OCI-LY3 (cell line): ENCODE measurements around the gene ATXN3L.

ENCODE experiments used
- H2AFZ ChIP-seq: fragments of 200-600, 300-600 bp; shearing (Covaris generic); 2 replicates; pipeline ENCODE4 v1.6.0; 2014; ENCODE audit warnings: antibody characterized with exemption, low read depth, low read length
- H3K27ac ChIP-seq: fragments of 200-600, 300-600 bp; sonication (generic); 2 replicates; pipeline ENCODE4 v1.5.1; 2014; ENCODE audit warnings: mild to moderate bottlenecking, low read length, moderate library complexity, mixed read lengths
- H3K27me3 ChIP-seq: fragments of 200-600, 300-600 bp; sonication (generic); 2 replicates; pipeline ENCODE4 v1.6.1; 2014; ENCODE audit warnings: low read depth, low read length, mixed read lengths
- H3K36me3 ChIP-seq: fragments of 200-600, 300-600 bp; sonication (generic); replicated peaks from 2 replicates; pipeline ENCODE3; 2014; ENCODE audit warnings: low read depth, low read length, mixed read lengths
- H3K4me1 ChIP-seq: fragments of 300-600, 200-600 bp; sonication (generic); 2 replicates; pipeline ENCODE4 v1.6.1; 2014; ENCODE audit warnings: low read length, mixed read lengths
- H3K4me2 ChIP-seq: fragments of 200-600, 300-600 bp; sonication (generic); 2 replicates; pipeline ENCODE4 v1.6.1; 2014; ENCODE audit warnings: low read length, mixed read lengths
- H3K4me3 ChIP-seq: fragments of 300-600, 200-600 bp; sonication (generic); 2 replicates; pipeline ENCODE4 v1.5.1; 2014; ENCODE audit warnings: antibody characterized with exemption, mild to moderate bottlenecking, low read length, moderate library complexity
- H3K79me2 ChIP-seq: fragments of 300-600, 200-600 bp; shearing (Covaris generic); 2 replicates; pipeline ENCODE4 v1.6.1; 2014; ENCODE audit warnings: mild to moderate bottlenecking, low read length, mixed read lengths
- H3K9ac ChIP-seq: fragments of 300-600, 200-600 bp; shearing (Covaris generic); 2 replicates; pipeline ENCODE4 v1.6.0; 2014; ENCODE audit warnings: mild to moderate bottlenecking, low read length, moderate library complexity
- H3K9me3 ChIP-seq: fragments of 200-600, 300-600 bp; shearing (Covaris generic); 2 replicates; pipeline ENCODE4 v1.6.1; 2014; ENCODE audit warnings: low read length, mixed read lengths; ENCODE audit not compliant: insufficient read depth
- H4K20me1 ChIP-seq: fragments of 200-600, 300-600 bp; sonication (generic); 2 replicates; pipeline ENCODE4 v1.6.1; 2016; ENCODE audit warnings: low read length, mixed read lengths; ENCODE audit not compliant: insufficient read depth
- EZH2phosphoT487 ChIP-seq: fragments of 200-600 bp; shearing (Covaris generic); IDR thresholded peaks from 2 replicates; pipeline ENCODE4 v1.6.1; 2018; ENCODE audit warnings: antibody characterized with exemption, mixed run types, low read depth
- TF ChIP-seq, protein P1 (sequence below): fragments of 200-600, 300-600 bp; sonication (generic); IDR thresholded peaks from 2 replicates; pipeline ENCODE4 v1.5.1; 2014; ENCODE audit warnings: antibody characterized with exemption, low read length, low read depth

Gene ATXN3L

DNA sequence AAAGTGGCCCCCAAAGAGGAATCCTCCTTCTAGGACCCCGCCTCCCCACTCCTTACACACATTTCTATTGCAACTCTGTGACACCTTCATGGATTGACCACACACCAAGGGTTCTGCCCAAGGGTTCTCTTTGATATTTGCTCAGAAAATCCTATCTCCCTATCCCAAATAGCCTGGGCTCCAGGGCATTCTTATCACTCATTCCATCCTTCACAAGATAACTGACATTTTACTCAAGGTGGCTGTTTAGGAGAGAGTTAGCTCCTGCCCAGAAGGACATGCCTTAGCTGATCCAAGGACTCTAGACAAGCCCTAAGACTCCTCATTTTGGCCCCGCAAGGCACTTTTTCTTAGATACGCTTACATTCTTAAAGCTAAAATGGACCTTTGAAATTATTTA is 47.4 kb downstream of the ATXN3L start:
- no peak overlapping the region for H3K27ac ChIP-seq
- TF ChIP-seq EZH2phosphoT487 = no peak
- TF ChIP-seq, protein P1, sequence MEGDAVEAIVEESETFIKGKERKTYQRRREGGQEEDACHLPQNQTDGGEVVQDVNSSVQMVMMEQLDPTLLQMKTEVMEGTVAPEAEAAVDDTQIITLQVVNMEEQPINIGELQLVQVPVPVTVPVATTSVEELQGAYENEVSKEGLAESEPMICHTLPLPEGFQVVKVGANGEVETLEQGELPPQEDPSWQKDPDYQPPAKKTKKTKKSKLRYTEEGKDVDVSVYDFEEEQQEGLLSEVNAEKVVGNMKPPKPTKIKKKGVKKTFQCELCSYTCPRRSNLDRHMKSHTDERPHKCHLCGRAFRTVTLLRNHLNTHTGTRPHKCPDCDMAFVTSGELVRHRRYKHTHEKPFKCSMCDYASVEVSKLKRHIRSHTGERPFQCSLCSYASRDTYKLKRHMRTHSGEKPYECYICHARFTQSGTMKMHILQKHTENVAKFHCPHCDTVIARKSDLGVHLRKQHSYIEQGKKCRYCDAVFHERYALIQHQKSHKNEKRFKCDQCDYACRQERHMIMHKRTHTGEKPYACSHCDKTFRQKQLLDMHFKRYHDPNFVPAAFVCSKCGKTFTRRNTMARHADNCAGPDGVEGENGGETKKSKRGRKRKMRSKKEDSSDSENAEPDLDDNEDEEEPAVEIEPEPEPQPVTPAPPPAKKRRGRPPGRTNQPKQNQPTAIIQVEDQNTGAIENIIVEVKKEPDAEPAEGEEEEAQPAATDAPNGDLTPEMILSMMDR = no peak

DNA sequence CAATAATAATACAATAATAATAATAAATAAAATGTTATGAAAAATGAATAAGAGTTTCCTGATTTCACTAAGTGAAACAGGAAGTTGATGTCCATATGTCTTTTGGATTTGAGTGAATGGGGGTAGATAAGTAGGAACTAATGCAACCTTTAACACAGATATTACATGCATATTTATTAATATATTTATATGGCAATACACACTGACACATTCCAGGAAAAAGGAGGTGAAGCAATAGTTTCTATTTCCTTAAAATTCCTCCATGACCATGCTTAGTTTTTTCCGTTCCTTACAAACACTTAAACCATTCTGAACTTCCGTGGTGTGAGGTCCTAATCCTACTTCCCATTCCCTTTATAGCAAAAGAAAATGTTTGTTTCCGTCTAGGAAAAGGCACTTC is 48.3 kb downstream of the ATXN3L start:
- H3K4me3 ChIP-seq = no peak overlapping the region
- H3K79me2 ChIP-seq = no peaks in the 10 kb centered on the region
- no peak overlapping the region for H3K9ac ChIP-seq
- 0 out of 2 replicates have a peak, but pooled peaks cover 3% of the 10 kb centered on the region for H3K4me1 ChIP-seq
- no peaks in the 10 kb centered on the region for H3K9me3 ChIP-seq
- no peaks in the 10 kb centered on the region for H4K20me1 ChIP-seq
- H3K27me3 ChIP-seq = no peaks in the 10 kb centered on the region
- no peak overlapping the region for H3K27ac ChIP-seq
- no peak for TF ChIP-seq EZH2phosphoT487
- TF ChIP-seq, protein P1 = no peak
- no peak overlapping the region for H2AFZ ChIP-seq
- no peaks in the 10 kb centered on the region for H3K36me3 ChIP-seq
- no peak overlapping the region for H3K4me2 ChIP-seq

More for the DNA sequence above, 47.4 kb downstream of the ATXN3L start:
- Histone ChIP-seq H3K4me3 (no peak overlapping the region), H3K4me1 (0 out of 2 replicates have a peak, but pooled peaks cover 3% of the 10 kb centered on the region), H3K79me2 (no peaks in the 10 kb centered on the region), H3K4me2 (no peak overlapping the region), H3K9me3 (no peaks in the 10 kb centered on the region), H3K27me3 (no peaks in the 10 kb centered on the region), H2AFZ (no peak overlapping the region), H3K9ac (no peak overlapping the region), H3K36me3 (no peaks in the 10 kb centered on the region), H4K20me1 (no peaks in the 10 kb centered on the region)

DNA sequence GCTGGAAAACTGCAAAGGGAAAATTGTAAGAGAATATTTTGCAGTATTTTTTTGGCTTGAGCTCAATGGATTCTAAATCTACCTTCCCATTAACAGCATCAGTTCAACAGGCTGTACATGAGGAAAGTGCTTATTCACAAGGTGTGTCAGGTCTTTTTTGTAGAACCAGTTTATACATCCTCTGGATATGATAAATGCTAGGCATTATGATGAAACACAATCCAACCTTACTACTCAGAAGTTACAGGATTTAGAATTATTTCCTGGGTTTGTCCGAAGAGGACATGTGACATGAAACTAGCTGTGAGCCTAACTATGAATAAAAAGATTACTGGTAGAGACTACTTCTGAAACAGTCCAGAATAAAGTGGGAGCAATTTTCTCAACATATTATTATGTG is 49.5 kb downstream of the ATXN3L start:
- H3K79me2 ChIP-seq = no peaks in the 10 kb centered on the region
- H3K36me3 ChIP-seq = no peaks in the 10 kb centered on the region
- no peak overlapping the region for H3K9ac ChIP-seq
- H3K4me1 ChIP-seq = 0 out of 2 replicates have a peak, but pooled peaks cover 3% of the 10 kb centered on the region
- H3K9me3 ChIP-seq = no peaks in the 10 kb centered on the region
- no peak overlapping the region for H3K27ac ChIP-seq
- no peaks in the 10 kb centered on the region for H4K20me1 ChIP-seq
- TF ChIP-seq, protein P1 = no peak
- TF ChIP-seq EZH2phosphoT487 = no peak
- no peaks in the 10 kb centered on the region for H3K27me3 ChIP-seq
- no peak overlapping the region for H2AFZ ChIP-seq
- H3K4me2 ChIP-seq = no peak overlapping the region
- H3K4me3 ChIP-seq = no peak overlapping the region

DNA sequence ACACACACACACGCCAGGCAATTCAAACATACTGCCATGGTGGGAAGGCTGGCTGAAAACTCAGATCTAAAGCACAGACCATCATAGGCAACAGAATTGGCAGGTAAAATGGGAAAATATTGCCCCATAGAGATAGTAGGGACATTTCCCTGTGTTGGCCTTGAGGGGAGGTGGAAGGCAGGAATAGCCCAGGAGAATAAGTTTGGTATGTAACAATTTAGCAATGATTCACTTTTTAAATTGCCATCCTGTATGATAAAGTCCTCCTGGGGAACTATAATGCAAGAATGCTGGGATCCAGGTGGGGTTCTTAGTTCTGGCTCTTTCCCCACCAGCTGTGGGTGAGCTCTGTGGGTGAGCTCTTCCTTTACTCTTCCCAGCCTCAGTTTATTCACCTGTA is 51.0 kb downstream of the ATXN3L start:
- H3K36me3 ChIP-seq = no peaks in the 10 kb centered on the region
- no peak overlapping the region for H3K4me3 ChIP-seq
- no peak overlapping the region for H3K27ac ChIP-seq
- H3K9me3 ChIP-seq = no peaks in the 10 kb centered on the region
- no peaks in the 10 kb centered on the region for H3K27me3 ChIP-seq
- H3K9ac ChIP-seq = no peak overlapping the region
- TF ChIP-seq, protein P1 = no peak
- no peak for TF ChIP-seq EZH2phosphoT487
- H2AFZ ChIP-seq = no peak overlapping the region
- H4K20me1 ChIP-seq = no peaks in the 10 kb centered on the region
- peaks cover 6% of the 10 kb centered on the region; the same call in 1 of the 2 replicates for H3K4me1 ChIP-seq
- no peak overlapping the region for H3K4me2 ChIP-seq
- no peaks in the 10 kb centered on the region for H3K79me2 ChIP-seq
